ENCODE data around the gene AK3.

Gene AK3

DNA sequence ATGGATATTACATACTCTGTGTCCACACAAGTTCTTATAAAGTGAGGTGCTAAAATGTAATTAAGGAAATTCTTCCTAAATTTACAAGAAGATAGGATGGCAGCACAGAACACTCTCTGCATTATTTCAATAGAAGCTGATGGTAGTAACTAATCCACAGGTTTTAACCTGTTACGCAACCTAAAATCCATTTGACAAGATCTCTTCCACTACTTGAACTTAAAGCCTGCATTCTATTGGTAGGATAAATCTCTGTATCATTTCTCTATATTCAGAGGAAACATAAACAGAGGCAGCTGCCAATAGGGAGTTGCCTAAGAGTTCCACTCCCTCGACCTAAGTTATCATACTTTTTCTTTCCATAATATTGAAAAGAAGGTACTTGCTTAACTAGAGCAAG lies 40.1 kb downstream of the AK3 start:
- Histone ChIP-seq H3K27me3 (ENCODE audit: control insufficient read depth in 3 of 3, insufficient read depth in 3 of 3, low read depth in 1 of 3, low read length in 3 of 3) (no peaks in the 10 kb centered on the region), H3K27ac (replicated peaks; ENCODE audit: low read length) (no peak overlapping the region), H3K23ac (ENCODE audit: low read depth, low read length, poor library complexity) (no peak overlapping the region), H4K91ac (ENCODE audit: low read depth, low read length, poor library complexity) (no peak overlapping the region), H3K4me1 (ENCODE audit: control insufficient read depth in 2 of 2, insufficient read depth in 1 of 2, low read depth in 1 of 2, low read length in 2 of 2) (no peaks in the 10 kb centered on the region), H3K18ac (ENCODE audit: low read length) (no peak overlapping the region), H3K4ac (ENCODE audit: low read length) (no peak overlapping the region), H3K4me2 (ENCODE audit: insufficient read depth, low read length, poor library complexity, severe bottlenecking) (no peak overlapping the region), H3K4me3 (ENCODE audit: low read length in 2 of 2) (no peak overlapping the region), H2BK120ac (ENCODE audit: low read depth, low read length) (no peak overlapping the region), H2AK5ac (ENCODE audit: low read depth, low read length) (no peak overlapping the region), H2BK15ac (ENCODE audit: low read length) (no peak overlapping the region), H2AFZ (ENCODE audit: low read length) (no peak overlapping the region), H4K8ac (ENCODE audit: low read depth, low read length) (no peak overlapping the region), H2BK12ac (ENCODE audit: low read length) (no peak overlapping the region), H3K79me1 (ENCODE audit: low read depth, low read length) (no peaks in the 10 kb centered on the region), H3K36me3 (replicated peaks in 1 of 2; ENCODE audit: control insufficient read depth in 2 of 2, insufficient read depth in 2 of 2, low read length in 2 of 2) (peaks cover 0 to 93% of the 10 kb centered on the region in 2 donors), H3K9ac (ENCODE audit: low read depth, low read length, poor library complexity) (no peak overlapping the region), H2BK5ac (ENCODE audit: low read length) (no peak overlapping the region), H3K14ac (ENCODE audit: low read length) (no peak overlapping the region), H3K9me3 (replicated peaks in 1 of 2; ENCODE audit: control insufficient read depth in 2 of 2, insufficient read depth in 1 of 2, low read depth in 1 of 2, low read length in 2 of 2) (no peaks in the 10 kb centered on the region)
- DNase-seq (ENCODE audit: low spot score) = no peak
- no CpG with 5 or more reads among the region's 2 CpGs for WGBS, 2 donors (ENCODE audit: extremely low coverage in 2 of 2, insufficient read length in 2 of 2, insufficient replicate concordance in 1 of 2)

DNA sequence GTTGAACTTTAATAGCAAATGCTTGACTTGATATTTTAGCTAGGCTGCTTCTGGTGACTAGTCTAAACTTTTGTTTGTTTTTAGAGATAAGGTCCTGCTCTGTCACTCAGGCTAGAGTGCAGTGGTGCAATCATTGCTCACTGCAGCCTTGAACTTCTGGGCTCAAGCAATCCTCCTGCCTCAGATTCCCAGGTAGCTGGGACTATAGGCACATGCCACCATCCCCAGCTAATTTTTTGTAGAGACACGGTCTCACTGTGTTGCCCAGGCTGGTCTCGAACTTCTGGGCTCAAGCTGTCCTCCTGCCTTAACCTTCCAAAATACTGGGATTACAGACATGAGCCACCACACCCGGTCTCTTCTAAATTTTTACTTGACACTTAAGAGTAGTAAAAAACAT lies 40.9 kb downstream of the AK3 start:
- H3K4me1 ChIP-seq (ENCODE audit: control insufficient read depth in 2 of 2, insufficient read depth in 1 of 2, low read depth in 1 of 2, low read length in 2 of 2) = no peaks in the 10 kb centered on the region
- H2BK15ac ChIP-seq (ENCODE audit: low read length) = no peak overlapping the region
- no peak overlapping the region for H3K4ac ChIP-seq (ENCODE audit: low read length)
- no peaks in the 10 kb centered on the region for H3K9me3 ChIP-seq (replicated peaks in 1 of 2; ENCODE audit: control insufficient read depth in 2 of 2, insufficient read depth in 1 of 2, low read depth in 1 of 2, low read length in 2 of 2)
- no peak overlapping the region for H4K8ac ChIP-seq (ENCODE audit: low read depth, low read length)
- no peaks in the 10 kb centered on the region for H3K27me3 ChIP-seq (ENCODE audit: control insufficient read depth in 3 of 3, insufficient read depth in 3 of 3, low read depth in 1 of 3, low read length in 3 of 3)
- H3K4me3 ChIP-seq (ENCODE audit: low read length in 2 of 2) = no peak overlapping the region
- no peak overlapping the region for H3K4me2 ChIP-seq (ENCODE audit: insufficient read depth, low read length, poor library complexity, severe bottlenecking)
- no peak overlapping the region for H3K27ac ChIP-seq (replicated peaks; ENCODE audit: low read length)
- H2BK120ac ChIP-seq (ENCODE audit: low read depth, low read length) = no peak overlapping the region
- H3K14ac ChIP-seq (ENCODE audit: low read length) = no peak overlapping the region
- no peak overlapping the region for H3K23ac ChIP-seq (ENCODE audit: low read depth, low read length, poor library complexity)
- peaks cover 3% of the 10 kb centered on the region for H3K79me1 ChIP-seq (ENCODE audit: low read depth, low read length)
- no peak overlapping the region for H3K18ac ChIP-seq (ENCODE audit: low read length)
- WGBS, 2 donors (ENCODE audit: extremely low coverage in 2 of 2, insufficient read length in 2 of 2, insufficient replicate concordance in 1 of 2) = no CpG with 5 or more reads among the region's 3 CpGs
- no peak overlapping the region for H2AFZ ChIP-seq (ENCODE audit: low read length)
- H3K36me3 ChIP-seq (replicated peaks in 1 of 2; ENCODE audit: control insufficient read depth in 2 of 2, insufficient read depth in 2 of 2, low read length in 2 of 2) = peaks cover 0 to 90% of the 10 kb centered on the region in 2 donors
- H2BK5ac ChIP-seq (ENCODE audit: low read length) = no peak overlapping the region
- H2AK5ac ChIP-seq (ENCODE audit: low read depth, low read length) = no peak overlapping the region
- H3K9ac ChIP-seq (ENCODE audit: low read depth, low read length, poor library complexity) = no peak overlapping the region
- H2BK12ac ChIP-seq (ENCODE audit: low read length) = no peak overlapping the region
- H4K91ac ChIP-seq (ENCODE audit: low read depth, low read length, poor library complexity) = no peak overlapping the region
- no peak for DNase-seq (ENCODE audit: low spot score)

DNA sequence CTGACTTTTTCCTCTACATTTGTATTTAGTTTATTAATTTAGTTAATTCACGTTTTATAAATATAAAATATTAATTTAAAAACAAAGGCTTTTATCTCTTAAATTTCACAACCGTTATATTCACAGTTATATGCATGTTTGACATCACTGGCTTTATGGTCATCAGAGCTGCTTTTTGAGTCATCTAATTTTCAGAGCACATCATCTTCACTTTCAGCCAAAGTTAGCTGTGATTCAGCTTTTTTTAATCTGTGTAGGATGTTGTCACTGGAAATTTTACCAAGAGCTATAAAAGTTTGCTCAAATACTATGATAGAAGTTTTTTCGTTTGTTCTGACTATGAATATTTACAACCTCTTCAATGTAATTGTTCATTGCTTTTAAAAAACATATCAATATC lies 49.2 kb downstream of the AK3 start:
- H3K14ac ChIP-seq (ENCODE audit: low read length) = no peak overlapping the region
- H3K79me1 ChIP-seq (ENCODE audit: low read depth, low read length) = peaks cover 3% of the 10 kb centered on the region
- H2AFZ ChIP-seq (ENCODE audit: low read length) = no peak overlapping the region
- no peak overlapping the region for H4K91ac ChIP-seq (ENCODE audit: low read depth, low read length, poor library complexity)
- DNase-seq (ENCODE audit: low spot score) = no peak
- H2BK12ac ChIP-seq (ENCODE audit: low read length) = no peak overlapping the region
- no peak overlapping the region for H2AK5ac ChIP-seq (ENCODE audit: low read depth, low read length)
- H3K4me2 ChIP-seq (ENCODE audit: insufficient read depth, low read length, poor library complexity, severe bottlenecking) = no peak overlapping the region
- H3K18ac ChIP-seq (ENCODE audit: low read length) = no peak overlapping the region
- H2BK15ac ChIP-seq (ENCODE audit: low read length) = no peak overlapping the region
- H3K36me3 ChIP-seq (replicated peaks in 1 of 2; ENCODE audit: control insufficient read depth in 2 of 2, insufficient read depth in 2 of 2, low read length in 2 of 2) = peaks cover 4 to 75% of the 10 kb centered on the region in 2 donors
- no peak overlapping the region for H3K4ac ChIP-seq (ENCODE audit: low read length)
- H4K8ac ChIP-seq (ENCODE audit: low read depth, low read length) = no peak overlapping the region
- no peak overlapping the region for H3K27ac ChIP-seq (replicated peaks; ENCODE audit: low read length)
- no peak overlapping the region for H3K9ac ChIP-seq (ENCODE audit: low read depth, low read length, poor library complexity)
- H3K9me3 ChIP-seq (replicated peaks in 1 of 2; ENCODE audit: control insufficient read depth in 2 of 2, insufficient read depth in 1 of 2, low read depth in 1 of 2, low read length in 2 of 2) = no peaks in the 10 kb centered on the region
- no peak overlapping the region for H2BK120ac ChIP-seq (ENCODE audit: low read depth, low read length)
- H2BK5ac ChIP-seq (ENCODE audit: low read length) = no peak overlapping the region
- no peaks in the 10 kb centered on the region for H3K4me1 ChIP-seq (ENCODE audit: control insufficient read depth in 2 of 2, insufficient read depth in 1 of 2, low read depth in 1 of 2, low read length in 2 of 2)
- no peak overlapping the region for H3K23ac ChIP-seq (ENCODE audit: low read depth, low read length, poor library complexity)
- no peak overlapping the region for H3K4me3 ChIP-seq (ENCODE audit: low read length in 2 of 2)
- no peaks in the 10 kb centered on the region for H3K27me3 ChIP-seq (ENCODE audit: control insufficient read depth in 3 of 3, insufficient read depth in 3 of 3, low read depth in 1 of 3, low read length in 3 of 3)
- WGBS, 2 donors (ENCODE audit: extremely low coverage in 2 of 2, insufficient read length in 2 of 2, insufficient replicate concordance in 1 of 2) = no CpG with 5 or more reads among the region's 3 CpGs

DNA sequence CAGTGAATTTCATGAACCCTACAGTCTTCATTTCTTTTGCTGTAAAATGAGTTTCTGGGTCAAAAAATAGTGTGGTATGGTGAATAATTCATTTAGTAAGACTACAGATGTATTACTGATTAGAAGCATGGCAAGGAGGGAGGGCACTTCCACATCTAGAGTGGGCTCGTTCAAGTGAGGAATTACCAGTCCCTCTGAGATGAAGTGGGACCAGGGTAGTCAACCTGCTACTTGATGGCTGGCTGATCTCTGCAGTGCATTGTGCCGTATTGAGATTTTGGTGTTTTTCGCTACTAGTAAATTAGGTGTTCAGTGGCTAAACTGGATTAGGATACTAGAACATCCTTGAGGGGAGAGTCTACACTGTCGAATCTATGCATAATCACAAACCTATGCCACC lies 50.9 kb downstream of the AK3 start:
- no CpG with 5 or more reads among the region's 4 CpGs for WGBS, 2 donors (ENCODE audit: extremely low coverage in 2 of 2, insufficient read length in 2 of 2, insufficient replicate concordance in 1 of 2)
- Histone ChIP-seq H3K23ac (ENCODE audit: low read depth, low read length, poor library complexity) (no peak overlapping the region), H2AFZ (ENCODE audit: low read length) (no peak overlapping the region), H2AK5ac (ENCODE audit: low read depth, low read length) (no peak overlapping the region), H2BK120ac (ENCODE audit: low read depth, low read length) (no peak overlapping the region), H2BK15ac (ENCODE audit: low read length) (no peak overlapping the region), H3K9ac (ENCODE audit: low read depth, low read length, poor library complexity) (no peak overlapping the region), H4K91ac (ENCODE audit: low read depth, low read length, poor library complexity) (no peak overlapping the region), H2BK12ac (ENCODE audit: low read length) (no peak overlapping the region), H2BK5ac (ENCODE audit: low read length) (no peak overlapping the region), H3K4me1 (ENCODE audit: control insufficient read depth in 2 of 2, insufficient read depth in 1 of 2, low read depth in 1 of 2, low read length in 2 of 2) (no peaks in the 10 kb centered on the region), H3K4me2 (ENCODE audit: insufficient read depth, low read length, poor library complexity, severe bottlenecking) (no peak overlapping the region), H3K9me3 (replicated peaks in 1 of 2; ENCODE audit: control insufficient read depth in 2 of 2, insufficient read depth in 1 of 2, low read depth in 1 of 2, low read length in 2 of 2) (no peaks in the 10 kb centered on the region), H4K8ac (ENCODE audit: low read depth, low read length) (no peak overlapping the region), H3K4ac (ENCODE audit: low read length) (no peak overlapping the region), H3K18ac (ENCODE audit: low read length) (no peak overlapping the region), H3K4me3 (ENCODE audit: low read length in 2 of 2) (no peak overlapping the region), H3K14ac (ENCODE audit: low read length) (no peak overlapping the region), H3K27me3 (ENCODE audit: control insufficient read depth in 3 of 3, insufficient read depth in 3 of 3, low read depth in 1 of 3, low read length in 3 of 3) (no peaks in the 10 kb centered on the region), H3K36me3 (replicated peaks in 1 of 2; ENCODE audit: control insufficient read depth in 2 of 2, insufficient read depth in 2 of 2, low read length in 2 of 2) (peaks cover 11 to 82% of the 10 kb centered on the region in 2 donors), H3K79me1 (ENCODE audit: low read depth, low read length) (no peaks in the 10 kb centered on the region), H3K27ac (replicated peaks; ENCODE audit: low read length) (no peak overlapping the region)
- no peak for DNase-seq (ENCODE audit: low spot score)

All from neuronal stem cell (in vitro differentiated cells).